Activated CD8-positive, alpha-beta memory T cell treated with anti-CD3 and anti-CD28 coated beads, Interleukin-2, amount 10 ng/mL, durations not matched to agents 7 days and 5 days (primary cell): Measurements from ENCODE around the gene MACROD2. TPM values are rescaled to one million over a fixed set of nuclear protein-coding genes. Genes with fewer than 3 reads are reported as not detected.
"Not testable (repeated sequence)": the region's sequence is repeated elsewhere in the genome, so short reads cannot be mapped to it uniquely, and the experiment has no call there.

Source experiments
- ATAC-seq: fragments of 150-1000 bp; cut with Tn5 transposase; one replicate; pipeline ENCODE4 v1.10.0; 2021; ENCODE audit warnings: moderate library complexity
- CTCF ChIA-PET: fragments of 350-600 bp; sonication (Branson Sonifier 250); formaldehyde crosslinking; loops from one replicate; lab custom pipeline; 2021; ENCODE audit warnings: antibody characterized with exemption; lab: Charles Lee
- DNase-seq: peaks from one replicate; pipeline ENCODE4 v3.0.0-alpha.2; 2020
- H3K27ac Mint-ChIP-seq: one replicate; pipeline ENCODE4 v1.8.0; 2021; ENCODE audit warnings: mild to moderate bottlenecking, mixed read lengths
- H3K27me3 Mint-ChIP-seq: one replicate; pipeline ENCODE4 v1.8.0; 2021; ENCODE audit warnings: mixed read lengths
- H3K36me3 Mint-ChIP-seq: one replicate; pipeline ENCODE4 v1.8.0; 2021; ENCODE audit warnings: mild to moderate bottlenecking, mixed read lengths
- H3K4me1 Mint-ChIP-seq: one replicate; pipeline ENCODE4 v1.8.0; 2021; ENCODE audit warnings: mixed read lengths
- H3K4me3 Mint-ChIP-seq: one replicate; pipeline ENCODE4 v1.8.0; 2021; ENCODE audit warnings: mild to moderate bottlenecking, moderate library complexity, mixed read lengths
- H3K9me3 Mint-ChIP-seq: one replicate; pipeline ENCODE4 v1.8.0; 2022; ENCODE audit warnings: low read depth, mixed read lengths
- total RNA-seq, 2 experiments: library from RNA; stranded (reverse); gene quantifications; one replicate each; pipeline ENCODE4 v1.2.3, GENCODE V29; 2021

Gene MACROD2
- total RNA-seq, 2 experiments from 2014 or later = not detected

DNA sequence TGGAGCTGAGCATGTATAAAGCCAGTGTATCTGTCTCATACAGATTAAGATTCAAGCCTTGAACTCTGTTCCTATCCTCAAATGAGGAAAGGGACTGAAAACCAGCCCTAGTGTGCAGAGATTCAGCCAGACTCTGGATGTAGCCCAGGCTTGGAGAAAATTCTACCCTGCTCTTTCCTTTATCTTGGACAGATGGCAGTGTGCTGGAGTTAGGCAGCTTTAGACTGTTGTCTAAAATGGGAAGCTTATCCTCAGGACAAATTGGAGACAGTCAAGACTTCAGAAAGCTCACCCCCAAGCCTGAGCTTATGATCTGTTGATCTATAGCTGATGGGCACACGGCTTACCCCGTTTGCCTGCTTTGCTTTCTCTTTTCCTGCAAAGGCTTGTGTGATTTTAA lies 1520.4 kb downstream of the MACROD2 start:
- Mint-ChIP-seq H3K36me3 (no peaks in the 10 kb centered on the region), H3K4me3 (no peak overlapping the region), H3K27ac (no peak overlapping the region), H3K9me3 (peaks cover 4% of the 10 kb centered on the region), H3K27me3 (no peaks in the 10 kb centered on the region), H3K4me1 (no peaks in the 10 kb centered on the region)
- no peak for ATAC-seq
- CTCF ChIA-PET = no interaction called here
- no peak for DNase-seq

DNA sequence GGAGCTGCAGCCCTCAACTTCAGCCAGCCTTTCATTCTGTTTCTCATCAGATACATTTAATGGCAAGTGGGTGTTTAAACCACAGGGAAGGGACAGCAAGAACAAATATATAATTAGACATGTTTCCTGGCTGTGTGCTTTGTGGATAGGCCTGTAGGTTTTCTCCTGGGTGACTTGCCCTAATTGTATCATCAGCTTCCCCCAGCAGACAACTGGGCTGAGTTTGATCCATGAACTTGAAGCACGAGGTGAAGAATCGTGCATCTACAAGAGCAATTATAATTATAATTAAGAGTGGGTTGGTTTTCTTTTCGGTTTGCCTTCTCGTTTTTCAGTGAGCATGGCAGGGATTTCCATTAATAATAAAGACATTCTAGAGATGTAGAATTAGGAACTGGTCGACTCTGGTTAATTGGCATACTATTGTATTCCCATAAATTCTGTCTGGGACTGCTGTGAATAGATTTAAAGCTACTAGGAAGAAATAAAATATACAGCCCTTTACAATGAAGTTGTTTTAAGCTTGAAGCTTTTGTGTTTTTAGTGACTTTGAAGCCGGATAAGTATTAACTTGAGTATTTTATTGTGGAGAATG lies 1525.7 kb downstream of the MACROD2 start:
- Mint-ChIP-seq H3K27ac (no peak overlapping the region), H3K4me1 (no peaks in the 10 kb centered on the region), H3K4me3 (no peak overlapping the region), H3K9me3 (peaks cover 9% of the 10 kb centered on the region), H3K36me3 (no peaks in the 10 kb centered on the region), H3K27me3 (no peaks in the 10 kb centered on the region)
- DNase-seq = no peak
- ATAC-seq = no peak
- CTCF ChIA-PET = no interaction called here

DNA sequence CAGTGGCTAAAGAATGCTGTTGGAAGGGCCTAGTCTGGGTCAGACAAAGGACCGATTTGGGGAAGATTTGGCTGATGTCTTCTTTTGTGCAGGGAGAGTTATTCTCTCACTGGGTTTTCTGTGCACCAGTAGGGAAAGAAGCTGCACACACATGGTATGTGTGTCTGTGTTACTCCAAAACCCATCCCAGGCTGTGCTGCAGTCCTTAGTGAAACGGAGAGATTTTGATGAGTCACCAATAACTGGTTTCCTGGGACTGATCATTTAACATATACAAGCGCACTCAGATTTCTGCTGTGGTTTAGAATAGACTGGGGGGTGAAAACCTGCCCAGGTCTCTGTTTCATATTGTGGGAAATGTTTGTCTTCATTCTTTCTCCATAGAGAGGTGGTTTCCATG lies 1528.1 kb downstream of the MACROD2 start:
- DNase-seq = no peak
- peaks cover 8% of the 10 kb centered on the region for H3K9me3 Mint-ChIP-seq
- CTCF ChIA-PET = no interaction called here
- ATAC-seq = no peak
- H3K36me3 Mint-ChIP-seq = no peaks in the 10 kb centered on the region
- H3K27me3 Mint-ChIP-seq = no peaks in the 10 kb centered on the region
- no peak overlapping the region for H3K4me3 Mint-ChIP-seq
- H3K27ac Mint-ChIP-seq = no peak overlapping the region
- no peaks in the 10 kb centered on the region for H3K4me1 Mint-ChIP-seq

DNA sequence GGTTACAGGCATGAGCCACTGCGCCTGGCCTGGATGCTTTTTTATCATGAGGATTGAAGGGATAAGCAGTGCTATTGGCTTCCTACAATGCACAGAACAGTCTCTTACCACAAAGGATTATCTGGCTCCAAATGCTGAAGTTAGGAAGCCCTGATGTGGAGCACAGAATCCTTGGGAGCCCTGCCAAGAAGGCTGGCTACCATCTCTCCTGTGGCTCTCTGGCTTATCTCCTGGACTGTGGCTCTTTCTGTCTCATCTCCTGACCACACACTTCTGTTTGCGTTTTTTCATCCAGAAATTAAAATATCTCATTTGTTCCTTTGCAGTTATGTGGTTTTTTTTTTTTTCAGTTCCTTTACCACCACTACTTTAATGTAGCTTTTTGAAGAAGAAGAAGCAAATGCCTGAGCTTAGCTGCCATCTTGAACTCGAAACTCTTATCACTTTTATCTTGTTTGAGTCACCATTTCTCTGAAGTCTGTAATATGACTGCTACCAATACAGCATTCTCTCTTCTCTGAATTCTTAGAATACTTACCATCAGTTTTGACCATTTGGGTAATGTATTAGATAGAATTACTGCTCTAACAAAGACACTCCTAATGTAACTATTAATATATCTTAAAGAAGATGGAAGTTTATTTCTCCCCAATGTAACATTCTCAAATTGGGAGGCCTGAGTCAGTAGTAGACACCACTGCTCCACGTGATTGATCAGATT lies 1533.2 kb downstream of the MACROD2 start:
- Mint-ChIP-seq H3K27me3 (no peaks in the 10 kb centered on the region), H3K4me1 (no peaks in the 10 kb centered on the region), H3K36me3 (no peaks in the 10 kb centered on the region), H3K27ac (no peak overlapping the region), H3K9me3 (peaks cover 11% of the 10 kb centered on the region), H3K4me3 (no peak overlapping the region)
- ATAC-seq = no peak
- no peak for DNase-seq
- CTCF ChIA-PET = no interaction called here

DNA sequence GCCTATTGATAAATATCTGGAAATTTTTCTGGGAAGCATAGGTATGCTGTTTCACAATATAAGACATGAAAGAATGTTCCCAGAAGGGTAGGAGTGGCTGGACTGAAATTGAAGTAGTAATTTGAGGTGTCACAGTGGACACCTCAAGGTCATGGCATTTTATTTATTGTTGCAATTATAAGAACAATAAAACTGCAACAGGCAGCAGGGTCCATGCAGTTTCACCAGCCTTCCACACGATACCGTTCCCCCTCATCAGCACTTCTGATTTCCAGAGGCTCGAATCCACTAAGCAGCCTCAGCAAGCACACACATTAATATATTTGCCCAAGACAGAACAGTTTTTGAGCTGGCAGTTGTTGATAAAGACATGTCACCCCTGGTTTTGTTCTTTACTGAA lies 1540.5 kb downstream of the MACROD2 start:
- ATAC-seq (no peak), DNase-seq (no peak)
- Mint-ChIP-seq H3K9me3 (peaks cover 10% of the 10 kb centered on the region), H3K27ac (no peak overlapping the region), H3K4me3 (no peak overlapping the region), H3K4me1 (no peaks in the 10 kb centered on the region), H3K27me3 (no peaks in the 10 kb centered on the region), H3K36me3 (no peaks in the 10 kb centered on the region)
- CTCF ChIA-PET = no interaction called here

DNA sequence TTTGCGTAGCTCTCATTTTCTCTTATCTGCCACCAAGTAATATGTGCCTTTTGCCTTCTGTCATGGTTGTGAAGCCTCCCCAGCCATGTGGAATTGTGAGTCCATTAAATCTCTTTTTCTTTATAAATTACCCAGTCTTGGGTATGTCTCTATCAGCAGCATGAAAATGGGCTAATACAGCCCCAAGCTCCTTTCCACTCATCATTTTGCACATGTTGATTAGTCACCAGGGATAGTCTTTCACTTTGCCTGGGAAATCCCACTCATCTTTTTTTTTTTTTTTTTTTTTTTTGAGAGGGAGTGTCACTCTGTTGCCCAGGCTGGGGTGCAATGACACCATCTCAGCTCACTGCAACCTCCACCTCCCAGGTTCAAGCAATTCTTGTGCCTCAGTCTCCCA lies 1541.9 kb downstream of the MACROD2 start:
- H3K4me3 Mint-ChIP-seq, ATAC-seq, CTCF ChIA-PET, H3K4me1 Mint-ChIP-seq, H3K9me3 Mint-ChIP-seq, H3K27ac Mint-ChIP-seq, DNase-seq, H3K36me3 Mint-ChIP-seq, H3K27me3 Mint-ChIP-seq: not testable (repeated sequence)

DNA sequence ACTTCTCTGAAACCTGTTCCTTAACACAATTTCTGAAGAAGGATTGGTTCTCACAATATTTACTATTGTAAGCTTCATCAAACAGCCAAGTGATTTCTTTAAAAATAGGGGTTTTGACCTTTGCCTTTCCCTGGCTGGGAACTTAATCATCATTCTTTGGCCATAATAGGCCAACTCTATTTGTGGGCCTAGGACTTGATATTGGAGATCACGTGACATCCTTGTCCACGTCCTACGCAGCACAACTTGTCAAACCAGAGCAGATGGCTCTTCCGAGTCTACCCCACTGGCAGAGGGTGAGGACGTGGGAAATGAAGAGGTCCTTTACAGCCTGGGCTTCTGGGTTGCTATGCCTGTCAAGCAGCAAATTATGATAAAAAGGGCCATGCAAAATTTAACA lies 1547.3 kb downstream of the MACROD2 start:
- no peak overlapping the region for H3K4me3 Mint-ChIP-seq
- DNase-seq (no peak), ATAC-seq (no peak)
- no peaks in the 10 kb centered on the region for H3K4me1 Mint-ChIP-seq
- CTCF ChIA-PET = no interaction called here
- H3K36me3 Mint-ChIP-seq = no peaks in the 10 kb centered on the region
- no peak overlapping the region for H3K27ac Mint-ChIP-seq
- H3K9me3 Mint-ChIP-seq = peaks cover 18% of the 10 kb centered on the region
- no peaks in the 10 kb centered on the region for H3K27me3 Mint-ChIP-seq

DNA sequence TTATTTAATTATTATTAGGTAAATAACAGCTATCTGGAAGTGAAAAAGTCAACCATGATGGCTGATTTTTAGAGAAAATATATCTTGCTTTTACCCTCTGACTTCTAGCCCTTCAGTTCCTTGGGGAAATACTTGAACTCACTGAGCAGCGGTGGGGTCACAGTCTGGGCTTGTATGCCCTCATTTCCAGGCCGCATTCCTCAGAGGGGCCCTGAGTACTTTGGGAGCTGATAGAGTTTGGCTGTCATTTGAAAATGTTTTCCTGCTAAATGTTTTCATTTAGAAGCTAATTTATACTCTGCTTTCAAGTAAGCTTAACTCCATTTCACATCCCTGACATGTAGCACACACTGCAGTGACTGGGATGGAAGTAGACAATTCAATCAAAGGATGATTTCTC lies 1549.4 kb downstream of the MACROD2 start:
- Mint-ChIP-seq H3K27ac (no peak overlapping the region), H3K4me1 (no peaks in the 10 kb centered on the region), H3K36me3 (no peaks in the 10 kb centered on the region), H3K9me3 (peaks cover 15% of the 10 kb centered on the region), H3K4me3 (no peak overlapping the region), H3K27me3 (no peaks in the 10 kb centered on the region)
- DNase-seq (no peak), ATAC-seq (no peak)
- CTCF ChIA-PET = no interaction called here

DNA sequence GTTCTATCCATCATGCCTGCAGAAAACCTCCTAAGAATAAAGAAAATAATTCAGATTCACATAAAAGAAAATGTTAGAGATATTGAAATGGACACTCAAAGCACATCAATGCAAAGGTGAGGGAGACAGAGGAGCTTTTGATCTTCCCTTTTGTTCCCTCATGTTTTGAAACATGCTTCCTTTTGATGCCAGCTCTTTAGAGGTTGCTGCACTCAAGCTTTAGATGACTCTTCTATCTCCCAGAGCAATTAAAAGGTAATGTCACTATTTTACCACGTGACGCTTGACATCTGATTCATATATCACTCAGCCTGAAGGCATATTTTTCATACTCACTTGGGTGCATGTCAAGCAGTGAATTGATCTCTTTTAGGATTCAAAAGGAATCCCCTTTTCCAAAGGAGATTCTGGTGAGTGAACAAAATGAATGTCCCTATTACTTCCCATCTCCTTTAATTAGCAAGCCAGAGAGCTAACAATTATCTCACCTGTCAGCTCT lies 1551.3 kb downstream of the MACROD2 start:
- Mint-ChIP-seq H3K27ac (no peak overlapping the region), H3K4me1 (no peaks in the 10 kb centered on the region), H3K4me3 (no peak overlapping the region), H3K9me3 (peaks cover 13% of the 10 kb centered on the region), H3K36me3 (no peaks in the 10 kb centered on the region), H3K27me3 (no peaks in the 10 kb centered on the region)
- no peak for ATAC-seq
- CTCF ChIA-PET = no interaction called here
- DNase-seq = no peak

DNA sequence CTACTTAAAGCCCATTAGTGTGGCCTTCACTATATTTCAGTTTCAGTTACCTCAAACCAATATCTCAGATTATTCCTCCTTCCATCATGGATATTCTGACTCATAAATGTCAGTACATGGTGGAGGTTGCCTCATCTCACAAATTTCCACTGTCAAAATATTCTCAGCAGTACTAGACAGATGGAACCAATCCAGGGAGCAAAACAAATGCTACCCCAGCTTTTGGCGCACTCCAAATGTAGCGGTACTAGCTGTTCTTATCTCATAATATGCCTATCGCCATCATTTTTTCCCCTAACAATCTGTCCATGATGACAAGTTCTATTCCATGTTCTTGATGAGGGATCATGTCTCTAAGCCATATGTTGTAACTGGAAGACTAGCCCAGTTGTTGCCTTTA lies 1551.8 kb downstream of the MACROD2 start:
- no peak overlapping the region for H3K27ac Mint-ChIP-seq
- no peak for DNase-seq
- no peaks in the 10 kb centered on the region for H3K36me3 Mint-ChIP-seq
- ATAC-seq = no peak
- CTCF ChIA-PET = no interaction called here
- H3K9me3 Mint-ChIP-seq = peaks cover 14% of the 10 kb centered on the region
- no peaks in the 10 kb centered on the region for H3K4me1 Mint-ChIP-seq
- no peak overlapping the region for H3K4me3 Mint-ChIP-seq
- H3K27me3 Mint-ChIP-seq = no peaks in the 10 kb centered on the region

DNA sequence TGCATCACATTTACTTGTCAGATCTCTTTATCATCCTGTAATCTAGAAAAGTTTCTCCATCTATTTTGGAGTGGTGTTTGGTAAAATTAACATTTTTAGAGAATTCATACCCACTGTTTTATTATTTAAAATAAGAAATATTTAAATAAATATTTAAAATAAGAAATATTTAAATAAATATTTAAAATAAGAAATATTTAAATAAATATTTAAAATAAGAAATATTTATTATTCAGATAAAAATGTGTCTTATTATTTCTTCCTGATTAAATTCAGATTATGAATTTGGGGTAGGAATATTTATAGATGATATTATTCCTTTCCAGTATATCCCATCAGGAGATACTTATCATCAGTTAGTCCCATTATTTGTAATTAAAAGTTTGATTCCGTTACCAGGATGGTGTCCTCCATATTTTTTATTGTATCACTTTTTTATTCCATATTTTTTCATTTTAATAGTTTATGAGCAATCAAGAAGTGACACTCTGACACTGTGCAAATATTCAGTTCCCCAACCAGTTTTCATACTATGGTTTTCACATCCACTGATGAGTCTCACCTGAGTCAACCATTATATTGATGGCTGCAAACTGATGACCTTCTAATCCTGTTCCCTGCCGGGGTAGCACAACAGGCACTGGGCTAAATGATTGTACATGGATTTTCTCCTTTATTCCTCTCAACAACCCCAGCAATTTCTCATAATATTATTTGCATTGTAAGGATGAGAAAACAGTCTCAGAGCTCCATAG lies 1555.0 kb downstream of the MACROD2 start:
- Mint-ChIP-seq H3K4me3 (no peak overlapping the region), H3K27me3 (no peaks in the 10 kb centered on the region), H3K4me1 (no peaks in the 10 kb centered on the region), H3K36me3 (no peaks in the 10 kb centered on the region), H3K9me3 (peaks cover 24% of the 10 kb centered on the region), H3K27ac (no peak overlapping the region)
- DNase-seq (no peak), ATAC-seq (no peak)
- CTCF ChIA-PET = interaction anchor here (0.6 kb wide), 1 partner anchor 585 kb away, joined by 3 read pairs; no protein-coding TSS in a partner anchor

DNA sequence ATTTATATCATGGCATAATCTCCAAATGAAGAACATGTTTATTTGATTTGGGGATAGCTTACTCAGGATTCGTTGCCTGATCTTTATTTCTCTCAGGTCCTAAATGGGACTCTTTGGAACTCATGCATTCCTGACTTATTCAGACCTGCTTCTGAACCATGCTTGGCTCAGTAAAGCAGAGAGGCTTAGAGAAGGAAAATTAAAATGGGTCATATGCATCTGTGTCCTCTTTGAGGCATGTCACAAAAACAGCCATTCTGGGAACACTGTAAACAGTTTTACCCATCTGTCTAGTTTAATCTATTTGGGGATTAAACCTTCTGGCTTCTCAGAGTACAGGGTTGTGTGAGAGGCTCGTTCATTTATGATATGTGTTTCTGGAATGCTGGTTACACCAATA lies 1560.6 kb downstream of the MACROD2 start:
- Mint-ChIP-seq H3K9me3 (peaks cover 15% of the 10 kb centered on the region), H3K36me3 (no peaks in the 10 kb centered on the region), H3K27ac (no peak overlapping the region), H3K4me3 (no peak overlapping the region), H3K4me1 (no peaks in the 10 kb centered on the region), H3K27me3 (no peaks in the 10 kb centered on the region)
- DNase-seq = no peak
- CTCF ChIA-PET = no interaction called here
- ATAC-seq = no peak

DNA sequence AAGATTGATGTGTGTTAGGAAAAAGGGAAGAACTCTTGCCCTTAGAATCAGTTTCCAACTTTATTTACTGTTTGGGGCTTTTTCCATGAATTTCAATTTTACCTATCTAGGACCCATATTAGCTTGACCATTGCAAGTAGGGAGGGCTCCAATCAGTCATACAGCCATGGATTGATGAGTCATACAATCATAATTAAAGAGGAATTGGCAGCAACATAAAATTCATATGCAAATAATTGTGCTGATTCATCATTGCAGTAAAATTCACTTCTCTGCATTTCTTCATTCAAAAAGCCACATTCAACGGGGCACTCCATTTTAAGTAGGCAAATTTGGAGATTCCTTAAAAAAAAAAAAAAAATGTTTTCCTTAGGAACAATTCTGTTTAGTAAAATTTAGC lies 1561.6 kb downstream of the MACROD2 start:
- H3K27ac Mint-ChIP-seq = no peak overlapping the region
- no peak overlapping the region for H3K4me3 Mint-ChIP-seq
- no peaks in the 10 kb centered on the region for H3K4me1 Mint-ChIP-seq
- no peaks in the 10 kb centered on the region for H3K36me3 Mint-ChIP-seq
- DNase-seq (no peak), ATAC-seq (no peak)
- CTCF ChIA-PET = no interaction called here
- no peaks in the 10 kb centered on the region for H3K27me3 Mint-ChIP-seq
- peaks cover 15% of the 10 kb centered on the region for H3K9me3 Mint-ChIP-seq
